ENCODE results near the gene SLC13A4.

GRCh38 chr7:135706858-135707569 is 21.0 kb downstream of the SLC13A4 start:
- TF ChIP-seq CTCF (IDR thresholded peaks at IDR 0.05) (no peak), POLR2A (IDR thresholded peaks at IDR 0.05) (no peak)

Data from uterus (tissue), 2 donors.